Astrocyte of the cerebellum (primary cell): Measurements from ENCODE around the gene BAZ2B.

Experiments
- DNase-seq: peaks from one replicate; pipeline ENCODE4 v3.0.0-alpha.2; 2011; ENCODE audit warnings: low read depth
- H3K4me3 ChIP-seq: 2 replicates; pipeline ENCODE4 v1.5.1; 2011; ENCODE audit warnings: mild to moderate bottlenecking, low read depth, low read length, moderate library complexity
- CTCF ChIP-seq: IDR thresholded peaks from 2 replicates; pipeline ENCODE4 v1.5.1; 2012; ENCODE audit warnings: low read length, low read depth, moderate library complexity, mild to moderate bottlenecking; ENCODE audit errors: missing control alignments
- in situ Hi-C: cut with HindIII; loops from 2 replicates; pipeline ENCODE4 v1.10.0; 2017; ENCODE audit warnings: low sequenced_read_pairs

BAZ2B gene

GRCh38 chr2:159616286-159616701, at the start of gene BAZ2B:
Gene BAZ2B (minus strand): TSS chr2:159616548. CDS start chr2:159478719, 137,829 bp downstream.
- peak; percentile 68 for DNase-seq
- in situ Hi-C loops, result no loop called here
- TF ChIP-seq CTCF, result no peak
- peak within 1 kb of the TSS; percentile 78 for H3K4me3 ChIP-seq

GRCh38 chr2:159661286-159661685, 44.9 kb upstream of the BAZ2B start:
- in situ Hi-C loops, result no loop called here
- no peak overlapping the region for H3K4me3 ChIP-seq
- DNase-seq, result no peak
- no peak for TF ChIP-seq CTCF

GRCh38 chr2:159658881-159659873, 42.8 kb upstream of the BAZ2B start:
- no peak overlapping the region for H3K4me3 ChIP-seq
- in situ Hi-C loops, result no loop called here
- no peak for DNase-seq
- no peak for TF ChIP-seq CTCF

- in situ Hi-C loops, result no loop called here
- DNase-seq, result no peak
- TF ChIP-seq CTCF, result no peak
- H3K4me3 ChIP-seq, result no peak overlapping the region
Observed at GRCh38 chr2:159653962-159654361, 37.6 kb upstream of the BAZ2B start.

- H3K4me3 ChIP-seq, result no peak overlapping the region
- DNase-seq, result no peak
- in situ Hi-C loops, result no loop called here
- no peak for TF ChIP-seq CTCF
Observed at GRCh38 chr2:159651884-159652283, 35.5 kb upstream of the BAZ2B start.

- in situ Hi-C loops, result no loop called here
- no peak overlapping the region for H3K4me3 ChIP-seq
- no peak for DNase-seq
- no peak for TF ChIP-seq CTCF
Observed at GRCh38 chr2:159650574-159650973, 34.2 kb upstream of the BAZ2B start.
